Lower leg skin (tissue), 3 donors: ENCODE data around the gene PLEKHJ1.
"Not testable (repeated sequence)": the region's sequence is repeated elsewhere in the genome, so short reads cannot be mapped to it uniquely, and the experiment has no call there.

Source experiments
- POLR2A ChIP-seq, 2 donors: fragments of 450-650 bp; IDR thresholded peaks; one replicate each; pipeline ENCODE4 v1.6.1; 2016 to 2017; ENCODE audit warnings: antibody characterized with exemption in 2 of 2, mild to moderate bottlenecking in 1 of 2, moderate library complexity in 1 of 2
- TF ChIP-seq, protein P1 (sequence below), 3 donors: fragments of 450-650 bp; IDR thresholded peaks; one replicate each; pipeline ENCODE4 v1.5.1; 2016; ENCODE audit warnings: antibody characterized with exemption in 3 of 3, mild to moderate bottlenecking in 3 of 3, moderate library complexity in 2 of 3

DNA sequence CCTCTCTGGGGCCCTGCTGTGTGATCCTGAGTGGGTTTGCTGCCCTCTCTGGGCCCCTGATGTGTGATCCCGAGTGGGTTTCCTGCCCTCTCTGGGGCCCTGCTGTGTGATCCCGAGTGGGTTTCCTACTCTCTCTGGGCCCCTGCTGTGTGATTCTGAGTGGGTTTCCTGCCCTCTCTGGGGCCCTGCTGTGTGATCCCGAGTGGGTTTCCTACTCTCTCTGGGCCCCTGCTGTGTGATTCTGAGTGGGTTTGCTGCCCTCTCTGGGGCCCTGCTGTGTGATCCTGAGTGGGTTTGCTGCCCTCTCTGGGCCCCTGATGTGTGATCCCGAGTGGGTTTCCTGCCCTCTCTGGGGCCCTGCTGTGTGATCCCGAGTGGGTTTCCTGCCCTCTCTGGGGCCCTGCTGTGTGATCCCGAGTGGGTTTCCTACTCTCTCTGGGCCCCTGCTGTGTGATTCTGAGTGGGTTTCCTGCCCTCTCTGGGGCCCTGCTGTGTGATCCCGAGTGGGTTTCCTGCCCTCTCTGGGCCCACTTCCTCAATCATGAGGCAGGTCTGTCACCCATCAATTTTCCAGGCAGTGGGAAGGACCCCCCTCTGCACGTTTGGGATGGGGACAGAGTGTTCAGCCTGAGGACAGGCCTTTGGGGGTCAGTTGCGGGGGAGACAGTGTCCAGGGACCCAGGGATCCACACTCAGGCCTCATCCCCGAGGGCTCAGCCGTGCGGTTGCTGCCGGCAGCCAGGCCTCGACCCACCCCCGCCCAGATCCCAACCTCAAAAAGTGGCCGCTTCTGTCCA, 45.3 kb upstream of the PLEKHJ1 start:
- TF ChIP-seq, protein P1, sequence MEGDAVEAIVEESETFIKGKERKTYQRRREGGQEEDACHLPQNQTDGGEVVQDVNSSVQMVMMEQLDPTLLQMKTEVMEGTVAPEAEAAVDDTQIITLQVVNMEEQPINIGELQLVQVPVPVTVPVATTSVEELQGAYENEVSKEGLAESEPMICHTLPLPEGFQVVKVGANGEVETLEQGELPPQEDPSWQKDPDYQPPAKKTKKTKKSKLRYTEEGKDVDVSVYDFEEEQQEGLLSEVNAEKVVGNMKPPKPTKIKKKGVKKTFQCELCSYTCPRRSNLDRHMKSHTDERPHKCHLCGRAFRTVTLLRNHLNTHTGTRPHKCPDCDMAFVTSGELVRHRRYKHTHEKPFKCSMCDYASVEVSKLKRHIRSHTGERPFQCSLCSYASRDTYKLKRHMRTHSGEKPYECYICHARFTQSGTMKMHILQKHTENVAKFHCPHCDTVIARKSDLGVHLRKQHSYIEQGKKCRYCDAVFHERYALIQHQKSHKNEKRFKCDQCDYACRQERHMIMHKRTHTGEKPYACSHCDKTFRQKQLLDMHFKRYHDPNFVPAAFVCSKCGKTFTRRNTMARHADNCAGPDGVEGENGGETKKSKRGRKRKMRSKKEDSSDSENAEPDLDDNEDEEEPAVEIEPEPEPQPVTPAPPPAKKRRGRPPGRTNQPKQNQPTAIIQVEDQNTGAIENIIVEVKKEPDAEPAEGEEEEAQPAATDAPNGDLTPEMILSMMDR (IDR thresholded peaks at IDR 0.05): not testable (repeated sequence)
- TF ChIP-seq POLR2A (IDR thresholded peaks at IDR 0.05): not testable (repeated sequence)
